Skeletal muscle satellite cell (primary cell): ENCODE results near the gene CRYBG3.

Experiments used
- H3K27me3 ChIP-seq: 2 replicates; pipeline ENCODE4 v1.7.0; 2013; ENCODE audit warnings: low read length; ENCODE audit not compliant: control insufficient read depth, insufficient read depth
- H3K36me3 ChIP-seq: 2 replicates; pipeline ENCODE4 v1.7.0; 2013; ENCODE audit warnings: mild to moderate bottlenecking, control low read depth, low read length; ENCODE audit not compliant: insufficient read depth
- H3K4me1 ChIP-seq: 2 replicates; pipeline ENCODE4 v1.7.0; 2013; ENCODE audit warnings: low read length; ENCODE audit not compliant: control insufficient read depth, insufficient read depth
- H3K4me2 ChIP-seq: 2 replicates; pipeline ENCODE4 v1.7.0; 2013; ENCODE audit warnings: mild to moderate bottlenecking, low read length
- H3K4me3 ChIP-seq: 2 replicates; pipeline ENCODE4 v1.7.0; 2013; ENCODE audit warnings: low read length
- H3K9ac ChIP-seq: 2 replicates; pipeline ENCODE4 v1.7.0; 2013; ENCODE audit warnings: mild to moderate bottlenecking, low read depth, low read length, moderate library complexity
- H3K9me3 ChIP-seq: replicated peaks from 2 replicates; pipeline ENCODE4 v1.7.0; 2013; ENCODE audit warnings: mild to moderate bottlenecking, control low read depth, low read length

The CRYBG3 gene

DNA sequence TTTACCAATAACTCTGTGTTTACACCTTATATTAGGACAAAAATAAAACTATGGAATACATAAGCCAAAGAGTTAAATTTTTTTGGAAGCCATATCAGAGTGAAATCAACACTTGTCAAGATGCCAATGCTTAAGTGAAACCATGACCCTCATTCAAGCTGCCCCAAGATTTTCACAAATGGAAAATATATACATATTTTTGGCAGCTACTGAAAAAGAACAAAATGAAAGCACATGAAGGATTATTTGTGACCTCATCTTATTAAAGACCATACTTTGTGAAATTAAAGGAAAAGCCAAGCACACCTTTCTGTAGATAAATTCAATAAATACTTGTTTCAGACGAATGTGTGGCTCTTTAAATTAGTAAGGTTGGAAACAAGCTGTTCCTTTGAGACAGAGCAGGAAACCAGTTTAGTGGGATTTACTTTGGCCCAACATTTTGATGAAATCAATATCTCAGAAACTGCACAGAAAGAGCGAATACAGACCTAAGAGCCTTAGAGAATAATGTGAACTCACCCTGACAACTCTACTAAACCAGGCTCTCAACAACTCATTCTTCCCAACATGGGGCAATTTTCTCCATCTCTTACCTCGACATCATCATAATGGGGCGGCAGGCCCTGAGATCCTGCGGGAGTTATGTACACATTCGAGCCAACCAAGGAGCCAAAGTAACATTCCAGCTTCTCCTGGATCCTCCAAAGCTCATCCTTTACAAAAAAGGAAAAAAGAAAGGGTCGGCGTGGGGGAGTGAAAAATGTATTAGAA is 139.4 kb downstream of the CRYBG3 start:
- Histone ChIP-seq H3K9me3 (no peaks in the 10 kb centered on the region), H3K4me3 (no peak overlapping the region), H3K36me3 (peaks cover 34% of the 10 kb centered on the region), H3K4me1 (peaks cover 8% of the 10 kb centered on the region), H3K9ac (no peak overlapping the region), H3K4me2 (no peak overlapping the region), H3K27me3 (no peaks in the 10 kb centered on the region)

DNA sequence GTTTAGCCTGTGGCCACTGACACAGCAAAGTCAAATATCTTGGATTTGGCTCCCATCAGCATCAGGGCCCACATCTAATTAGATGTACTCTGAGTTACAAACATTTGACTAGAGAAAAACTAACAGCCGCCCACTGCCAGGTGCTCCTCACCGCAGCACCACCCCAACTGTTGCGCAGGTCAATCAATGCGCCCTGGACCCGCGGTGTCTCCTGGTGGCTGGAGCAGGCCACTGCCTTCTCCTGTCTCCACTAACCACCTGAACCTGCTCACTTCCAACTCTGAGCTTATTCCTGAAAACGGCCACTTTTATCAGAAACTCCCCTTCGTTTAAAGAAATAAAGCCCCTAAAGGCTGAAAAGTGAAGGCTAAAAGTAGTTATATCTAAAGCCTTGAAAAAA is 146.2 kb downstream of the CRYBG3 start:
- H3K4me3 ChIP-seq: no peak overlapping the region
- no peaks in the 10 kb centered on the region for H3K9me3 ChIP-seq
- H3K36me3 ChIP-seq: peaks cover 9% of the 10 kb centered on the region
- peaks cover 17% of the 10 kb centered on the region for H3K4me1 ChIP-seq
- no peak overlapping the region for H3K4me2 ChIP-seq
- H3K9ac ChIP-seq: no peak overlapping the region
- H3K27me3 ChIP-seq: no peaks in the 10 kb centered on the region

DNA sequence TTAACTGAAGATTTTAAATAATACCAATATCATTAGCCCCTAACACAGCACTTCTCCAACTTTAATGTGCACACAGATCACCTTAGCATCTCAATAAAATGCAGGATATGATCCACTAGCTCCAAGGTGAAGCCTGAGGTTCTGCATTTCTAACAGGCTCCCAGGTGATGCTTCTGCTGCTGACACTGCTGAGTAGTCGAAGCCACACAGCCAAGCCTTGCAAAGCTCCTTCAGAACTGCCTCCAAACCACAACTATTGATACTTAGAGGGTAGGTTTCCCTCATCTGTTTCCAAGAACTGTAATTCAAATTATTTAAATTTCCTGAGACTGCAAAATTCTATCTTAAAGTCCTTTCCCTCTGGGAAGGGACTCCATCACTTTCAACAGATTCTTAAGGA is 146.6 kb downstream of the CRYBG3 start:
- no peaks in the 10 kb centered on the region for H3K27me3 ChIP-seq
- H3K4me3 ChIP-seq: no peak overlapping the region
- H3K4me2 ChIP-seq: no peak overlapping the region
- H3K9ac ChIP-seq: no peak overlapping the region
- H3K9me3 ChIP-seq: no peaks in the 10 kb centered on the region
- peaks cover 9% of the 10 kb centered on the region for H3K36me3 ChIP-seq
- H3K4me1 ChIP-seq: peaks cover 17% of the 10 kb centered on the region

DNA sequence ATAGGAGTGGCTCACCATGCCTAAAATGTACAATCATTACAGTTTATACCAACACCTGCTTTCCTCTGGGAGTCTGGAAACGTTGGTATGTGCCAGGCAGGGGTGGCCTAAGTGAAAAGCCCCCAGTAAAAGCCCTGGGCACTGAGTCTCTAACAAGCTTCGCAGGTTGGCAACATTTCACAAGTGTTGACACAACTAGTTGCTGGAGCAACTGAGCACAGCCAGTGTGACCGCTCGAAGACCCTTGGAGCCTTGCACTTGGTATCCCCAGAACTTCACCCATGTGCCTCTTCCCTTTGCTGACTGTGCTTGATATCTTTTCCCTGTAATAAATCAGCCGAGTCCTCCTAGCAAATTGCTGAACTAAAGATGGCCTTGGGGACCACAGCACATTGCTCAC is 147.7 kb downstream of the CRYBG3 start:
- Histone ChIP-seq H3K4me3 (no peak overlapping the region), H3K9ac (no peak overlapping the region), H3K4me2 (peak overlapping the region; percentile 28), H3K4me1 (peaks cover 17% of the 10 kb centered on the region), H3K27me3 (no peaks in the 10 kb centered on the region), H3K36me3 (peaks cover 6% of the 10 kb centered on the region), H3K9me3 (no peaks in the 10 kb centered on the region)

DNA sequence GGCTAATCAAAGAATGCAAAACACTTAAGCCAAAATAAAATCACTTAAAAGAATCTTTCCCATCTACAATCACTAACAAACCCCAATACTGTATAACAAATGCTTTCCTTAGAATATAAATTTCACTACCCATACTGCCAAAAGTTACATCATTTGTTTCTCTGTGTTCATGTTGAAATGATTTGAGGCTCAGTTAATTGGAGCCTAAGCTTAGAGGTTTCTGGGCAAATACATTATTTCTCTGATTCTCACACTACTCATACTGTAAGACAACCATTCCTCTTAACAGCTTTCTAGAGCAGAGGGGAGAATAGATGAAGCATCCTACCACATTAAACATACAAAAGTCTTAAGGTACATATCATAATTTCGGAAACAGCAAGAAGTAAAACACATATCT is 148.3 kb downstream of the CRYBG3 start:
- H3K27me3 ChIP-seq: no peaks in the 10 kb centered on the region
- no peaks in the 10 kb centered on the region for H3K9me3 ChIP-seq
- H3K36me3 ChIP-seq: peaks cover 6% of the 10 kb centered on the region
- H3K4me1 ChIP-seq: peaks cover 17% of the 10 kb centered on the region
- no peak overlapping the region for H3K9ac ChIP-seq
- no peak overlapping the region for H3K4me3 ChIP-seq
- peak overlapping the region; percentile 82 for H3K4me2 ChIP-seq

DNA sequence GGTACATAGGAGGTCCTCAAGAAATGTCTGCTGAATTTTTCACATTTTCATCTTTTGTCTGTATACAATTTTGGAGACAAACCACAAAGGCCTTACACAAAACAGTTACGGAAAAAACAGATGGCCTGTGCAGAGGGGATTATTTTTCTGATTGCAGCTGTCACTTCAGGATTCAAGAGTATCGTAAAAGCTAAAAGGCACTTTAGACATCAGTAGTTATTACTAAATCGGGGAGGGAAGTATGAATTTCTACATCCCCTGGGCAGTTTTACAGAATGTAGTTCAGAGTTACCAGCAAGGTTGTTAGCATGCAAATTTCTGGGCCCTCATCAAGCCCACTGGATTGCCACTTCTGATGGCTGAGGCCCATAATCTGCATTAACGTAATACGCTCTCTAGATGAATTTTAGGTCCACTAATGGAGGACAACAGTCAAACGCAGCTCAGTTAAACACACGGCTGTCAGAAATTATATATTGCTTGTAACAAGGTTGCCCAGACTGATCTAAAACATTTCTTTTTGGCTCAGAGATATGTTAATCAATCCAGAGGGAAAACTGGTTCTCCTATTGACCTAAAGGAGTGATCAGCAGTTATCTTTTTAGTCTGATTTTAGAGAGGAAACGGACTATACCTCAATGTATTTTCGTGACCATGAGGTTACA is 149.3 kb downstream of the CRYBG3 start:
- H3K9ac ChIP-seq: peak overlapping the region; percentile 71
- H3K4me1 ChIP-seq: peaks cover 17% of the 10 kb centered on the region

DNA sequence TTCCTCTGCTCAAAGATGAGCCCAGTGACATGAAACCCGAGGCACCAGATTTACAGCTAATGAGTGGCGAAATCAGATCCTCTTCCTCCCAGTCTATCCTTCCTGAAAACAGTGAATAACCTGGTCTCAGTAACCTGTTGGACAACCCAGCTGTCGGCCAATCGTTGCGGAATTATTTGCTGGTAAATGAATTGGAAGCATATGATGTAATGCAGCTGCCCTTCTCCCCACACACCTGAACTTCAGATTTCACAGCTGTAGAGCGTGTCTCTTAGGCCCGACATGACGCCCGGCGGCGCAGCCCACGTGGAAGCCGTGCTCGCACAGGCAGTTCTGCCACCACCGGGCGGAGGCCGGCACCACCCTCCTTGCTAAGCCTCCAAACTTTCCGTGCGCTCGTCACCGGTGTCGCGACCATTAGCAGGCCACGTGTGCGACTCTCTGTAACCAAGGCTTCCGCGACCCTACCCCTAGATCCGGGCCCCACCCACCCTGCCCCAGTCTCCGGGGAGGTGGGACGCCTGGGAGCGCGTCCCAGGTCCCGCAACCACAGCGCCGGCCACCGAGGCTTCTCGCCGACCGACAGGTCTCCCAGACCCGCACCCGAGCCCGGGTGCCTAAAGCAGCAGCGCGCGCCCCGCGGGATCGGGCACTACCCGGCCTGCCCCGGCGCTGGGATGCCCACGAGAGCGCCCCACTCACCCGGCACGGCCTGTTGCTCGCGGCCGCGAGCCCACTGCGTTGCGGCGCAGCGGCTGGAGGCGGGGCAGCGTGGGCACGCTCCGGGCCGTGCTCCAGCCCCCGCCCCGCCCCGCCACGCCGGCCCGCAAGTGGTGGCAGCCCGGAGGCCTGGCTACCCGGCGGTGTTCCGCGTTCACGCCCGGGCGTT is 150.1 kb downstream of the CRYBG3 start, which contains the start of gene RIOX2:
Gene RIOX2, minus strand, starts transcription at position 753 of the 889 bp plus-strand sequence. CDS start 4,838 bp downstream, outside the sequence.
- H3K4me1 ChIP-seq: peaks cover 17% of the 10 kb centered on the region
- peak within 1 kb of the TSS; percentile 71 for H3K9ac ChIP-seq
- H3K27me3 ChIP-seq: no peaks in the 10 kb centered on the region
- peak within 1 kb of the TSS; percentile 82 for H3K4me2 ChIP-seq
- H3K36me3 ChIP-seq: peaks cover under 1% of the 10 kb centered on the region
- peak within 1 kb of the TSS; percentile 72 for H3K4me3 ChIP-seq
- no peaks in the 10 kb centered on the region for H3K9me3 ChIP-seq

More for the DNA sequence above, 149.3 kb downstream of the CRYBG3 start:
- Histone ChIP-seq H3K27me3 (no peaks in the 10 kb centered on the region), H3K9me3 (no peaks in the 10 kb centered on the region), H3K4me3 (peak overlapping the region; percentile 72), H3K36me3 (peaks cover 6% of the 10 kb centered on the region), H3K4me2 (peak overlapping the region; percentile 82)

DNA sequence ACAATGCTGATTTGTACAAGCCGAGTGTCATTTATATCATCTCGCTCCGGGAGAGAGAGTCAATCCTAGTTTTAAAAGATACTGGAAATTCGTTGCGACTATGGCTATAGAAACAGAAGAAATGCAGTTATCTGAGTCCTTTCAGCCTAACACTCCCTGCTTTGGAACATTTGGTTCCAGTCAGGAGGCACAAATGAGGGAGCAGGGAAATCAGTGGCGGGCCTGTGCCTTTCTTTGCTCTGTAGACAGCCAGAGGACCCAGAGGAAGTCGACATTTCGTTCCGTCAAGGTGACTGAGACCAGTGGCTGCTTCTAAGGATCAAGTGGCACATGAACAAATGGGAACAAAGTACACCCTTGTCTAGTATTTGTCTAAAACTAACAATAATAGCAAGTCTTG is 151.2 kb downstream of the CRYBG3 start:
- peak overlapping the region; percentile 72 for H3K4me3 ChIP-seq
- no peaks in the 10 kb centered on the region for H3K9me3 ChIP-seq
- H3K27me3 ChIP-seq: no peaks in the 10 kb centered on the region
- peak overlapping the region; percentile 82 for H3K4me2 ChIP-seq
- H3K36me3 ChIP-seq: no peaks in the 10 kb centered on the region
- H3K9ac ChIP-seq: no peak overlapping the region
- peaks cover 17% of the 10 kb centered on the region for H3K4me1 ChIP-seq

DNA sequence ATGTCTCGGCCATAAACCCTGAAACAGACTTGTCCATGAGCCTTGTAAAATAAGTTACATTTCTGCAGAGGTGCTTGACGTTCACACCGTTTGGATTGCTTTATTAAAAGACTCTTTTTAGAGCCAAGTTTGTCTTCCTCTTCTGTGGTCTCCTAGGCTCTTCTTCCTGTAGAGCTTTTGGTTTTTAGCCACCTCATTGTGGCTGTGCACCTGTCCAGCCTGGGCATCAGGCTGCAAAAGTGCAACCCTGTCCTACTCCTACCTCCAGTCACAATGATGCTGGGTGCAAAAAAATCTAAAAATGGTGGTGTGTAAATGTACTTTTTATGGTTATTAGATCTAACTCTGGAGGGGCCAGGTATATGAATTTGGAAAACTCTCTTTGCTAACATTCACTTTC is 153.2 kb downstream of the CRYBG3 start:
- Histone ChIP-seq H3K27me3 (no peaks in the 10 kb centered on the region), H3K36me3 (no peaks in the 10 kb centered on the region), H3K4me1 (peaks cover 17% of the 10 kb centered on the region), H3K4me3 (no peak overlapping the region), H3K9me3 (no peaks in the 10 kb centered on the region), H3K4me2 (no peak overlapping the region), H3K9ac (no peak overlapping the region)

DNA sequence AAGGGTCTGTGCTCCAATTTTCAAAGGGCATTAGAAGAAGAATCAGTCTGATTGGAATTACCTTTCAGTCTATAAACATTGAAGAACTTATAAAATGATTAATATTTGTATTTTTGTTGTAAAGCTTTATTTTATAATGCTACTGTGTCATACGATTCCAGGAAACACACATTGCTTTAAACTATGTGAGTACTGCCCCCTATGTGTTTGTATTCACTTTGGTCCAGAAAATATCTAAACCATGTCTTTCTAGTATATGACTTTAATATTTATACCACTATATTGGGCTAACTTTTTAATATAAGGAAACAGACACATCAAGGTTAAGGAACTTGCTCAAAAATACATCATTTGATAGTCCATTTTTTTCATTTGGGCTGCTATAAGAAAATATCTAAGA is 153.7 kb downstream of the CRYBG3 start:
- H3K36me3 ChIP-seq: no peaks in the 10 kb centered on the region
- no peak overlapping the region for H3K9ac ChIP-seq
- H3K4me2 ChIP-seq: no peak overlapping the region
- no peak overlapping the region for H3K4me3 ChIP-seq
- H3K9me3 ChIP-seq: no peaks in the 10 kb centered on the region
- peaks cover 15% of the 10 kb centered on the region for H3K4me1 ChIP-seq
- no peaks in the 10 kb centered on the region for H3K27me3 ChIP-seq

DNA sequence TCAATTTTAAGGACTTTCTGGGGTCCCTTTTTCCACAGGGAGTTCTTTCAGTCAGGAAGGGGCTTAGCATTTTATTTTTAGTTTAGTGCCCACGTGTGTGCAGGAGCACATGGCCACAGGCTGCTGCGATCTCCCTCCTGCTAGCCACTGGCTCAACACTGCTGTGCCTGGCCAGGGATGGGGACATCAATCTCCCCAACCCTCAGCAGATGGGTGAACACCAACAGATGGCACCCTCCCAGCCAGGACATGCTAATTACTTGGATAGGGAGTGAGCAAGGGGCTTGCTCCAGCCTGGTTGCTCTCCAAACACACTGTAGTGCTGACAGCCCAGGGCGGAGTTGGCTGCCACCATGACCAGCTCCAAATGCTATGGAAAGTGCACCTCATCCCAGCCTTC is 157.8 kb downstream of the CRYBG3 start:
- peaks cover under 1% of the 10 kb centered on the region for H3K27me3 ChIP-seq
- H3K4me1 ChIP-seq: no peaks in the 10 kb centered on the region
- H3K4me3 ChIP-seq: no peak overlapping the region
- no peaks in the 10 kb centered on the region for H3K36me3 ChIP-seq
- no peaks in the 10 kb centered on the region for H3K9me3 ChIP-seq
- no peak overlapping the region for H3K4me2 ChIP-seq
- no peak overlapping the region for H3K9ac ChIP-seq
